HG03025 (cell line): ENCODE results near the gene LMOD1.
"Not testable (repeated sequence)": the region's sequence is repeated elsewhere in the genome, so short reads cannot be mapped to it uniquely, and the experiment has no call there.

Experiments
- ATAC-seq: cut with Tn5 transposase; IDR thresholded peaks from one replicate; pipeline ENCODE4 v1.9.1; 2021; ENCODE audit warnings: mild to moderate bottlenecking, moderate library complexity; ENCODE audit not compliant: unreplicated experiment, low FRiP score

LMOD1 gene

DNA sequence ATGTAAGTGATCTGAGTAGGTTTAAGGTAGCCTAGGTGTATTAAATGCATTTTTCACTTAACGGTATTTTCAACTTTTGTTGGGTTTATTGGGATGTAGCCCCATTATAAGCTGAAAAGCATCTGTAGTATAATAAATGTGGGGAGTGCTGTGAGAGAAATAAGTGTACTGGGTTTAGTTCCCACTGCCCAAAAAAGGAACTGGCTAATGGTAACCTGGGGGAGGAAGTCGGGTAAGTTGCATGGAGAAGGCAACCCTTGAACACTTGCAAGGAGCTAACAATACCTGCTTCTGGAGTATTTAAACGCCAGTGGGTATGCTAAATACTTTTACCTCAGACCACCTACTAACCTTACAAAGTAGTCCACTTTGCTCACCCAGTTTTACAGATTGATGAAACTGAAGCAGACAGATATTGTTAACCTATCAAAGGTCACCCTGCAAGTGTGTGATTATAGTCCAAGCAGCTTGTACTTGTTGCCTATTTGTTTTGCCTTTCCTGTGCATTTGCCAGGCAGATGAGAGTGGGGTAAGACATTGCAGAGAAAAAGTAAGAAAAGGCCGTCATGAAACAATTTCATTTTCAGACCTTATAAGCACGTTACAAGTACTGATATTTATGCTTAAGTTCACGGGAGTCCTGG is 65.3 kb downstream of the LMOD1 start:
- no peak for ATAC-seq

GRCh38 chr1:201877877-201878401 is 68.4 kb downstream of the LMOD1 start:
- ATAC-seq: no peak

DNA sequence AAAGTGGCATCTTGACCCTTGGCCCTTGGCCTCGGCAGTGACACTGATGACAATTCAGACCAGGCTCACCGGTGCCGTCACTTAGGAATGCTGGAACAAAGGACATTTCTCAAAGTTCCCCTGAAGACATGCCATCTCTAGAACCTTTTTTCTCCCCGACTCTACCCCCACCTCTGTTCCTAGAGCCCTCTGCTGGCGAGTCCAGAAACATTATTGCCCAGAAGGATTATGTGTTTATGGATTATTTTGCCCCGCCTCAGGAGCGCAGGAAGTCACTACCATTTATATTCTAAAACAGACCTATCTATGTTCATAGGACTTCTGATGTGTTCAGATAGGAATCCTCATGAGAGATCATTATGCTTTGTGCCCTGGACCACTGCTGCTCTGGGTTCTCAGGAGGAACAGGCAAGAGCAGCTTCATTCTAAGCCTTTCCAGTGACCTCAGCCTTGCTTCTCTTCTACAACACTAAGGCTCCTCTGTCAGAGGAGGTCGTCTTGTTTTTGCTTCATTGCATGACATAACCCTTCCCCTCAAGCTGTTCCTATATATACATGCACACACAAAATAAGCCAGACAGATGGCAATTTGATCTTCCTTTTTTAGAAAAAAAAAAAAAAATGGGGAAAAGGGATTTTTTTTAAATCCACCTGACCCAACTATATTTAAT is 70.1 kb downstream of the LMOD1 start:
- no peak for ATAC-seq

- no peak for ATAC-seq
Measured at GRCh38 chr1:201874672-201875071, 71.7 kb downstream of the LMOD1 start.

- ATAC-seq: no peak
Measured at GRCh38 chr1:201870397-201870796, 76.0 kb downstream of the LMOD1 start.

- no peak for ATAC-seq
Measured at GRCh38 chr1:201861448-201861847, 84.9 kb downstream of the LMOD1 start.

DNA sequence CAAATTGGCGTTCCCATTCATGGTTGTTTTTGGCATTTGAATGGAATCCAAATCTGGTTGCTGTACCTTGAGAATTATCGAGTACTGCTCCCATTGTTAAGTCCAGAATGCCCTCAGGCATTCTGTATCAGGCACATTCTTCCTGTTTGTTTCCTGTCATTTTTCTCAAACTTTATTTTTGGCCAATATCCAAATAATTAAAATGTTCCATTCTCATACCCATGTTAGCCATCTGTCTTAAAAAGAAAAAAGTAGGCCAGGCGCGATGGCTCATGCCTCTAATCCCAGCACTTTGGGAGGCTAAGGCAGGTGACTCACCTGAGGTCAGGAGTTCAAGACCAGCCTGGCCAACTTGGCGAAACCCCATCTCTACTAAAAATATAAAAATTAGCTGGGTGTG is 86.9 kb downstream of the LMOD1 start:
- no peak for ATAC-seq

DNA sequence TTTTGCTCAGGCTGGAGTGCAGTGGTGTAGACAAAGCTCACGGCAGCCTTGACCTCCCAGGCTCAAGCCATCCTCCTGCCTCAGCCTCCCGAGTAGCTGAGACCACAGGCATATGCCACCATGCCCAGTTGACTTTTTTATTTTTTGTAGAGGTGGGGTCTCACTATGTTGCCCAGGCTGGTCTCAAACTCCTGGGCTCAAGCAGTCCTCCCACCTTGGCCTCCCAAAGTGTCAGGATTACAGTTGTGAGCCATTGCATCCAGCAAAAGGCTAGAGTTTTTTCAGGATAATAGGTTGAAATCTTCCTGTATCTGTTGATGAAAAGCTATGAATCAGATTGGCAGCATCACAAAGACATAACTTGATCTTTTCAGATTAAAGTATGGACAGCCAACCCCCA is 89.6 kb downstream of the LMOD1 start:
- not testable (repeated sequence) for ATAC-seq

DNA sequence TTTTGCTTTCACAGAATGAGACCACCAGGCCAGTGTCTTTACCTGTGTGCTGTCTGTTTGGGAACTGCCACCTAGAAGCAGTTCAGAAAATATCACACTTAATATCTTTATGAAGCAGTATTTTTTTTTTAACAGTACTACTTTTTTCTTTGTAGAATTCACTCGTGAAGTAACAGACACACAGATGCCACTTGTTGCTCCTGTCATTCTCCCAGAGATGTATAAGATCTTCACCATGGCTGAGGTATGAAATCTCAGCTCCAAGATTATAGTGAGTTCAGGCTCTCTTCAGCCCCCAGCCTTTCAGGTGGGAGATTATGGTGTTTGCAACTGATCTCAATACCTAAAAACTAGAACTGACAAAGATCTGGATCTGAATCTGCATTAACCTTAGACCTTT is 94.4 kb downstream of the LMOD1 start:
- no peak for ATAC-seq

DNA sequence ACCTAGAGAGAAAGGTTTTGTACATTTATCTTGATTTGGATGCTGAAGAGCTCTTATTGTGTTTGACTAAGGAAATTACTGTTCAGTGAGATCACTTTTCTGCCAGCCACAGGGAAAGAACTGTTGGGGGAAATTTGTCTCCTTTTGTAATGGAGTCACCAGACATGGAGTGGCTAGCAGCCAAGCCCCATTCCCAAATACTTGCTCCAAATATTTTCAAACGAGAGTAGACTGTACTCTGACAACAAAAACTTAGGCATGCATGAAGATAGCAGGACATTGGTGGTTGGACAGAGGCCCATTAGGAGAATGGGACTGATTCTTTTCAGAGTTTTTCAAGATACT is 96.3 kb downstream of the LMOD1 start:
- no peak for ATAC-seq

DNA sequence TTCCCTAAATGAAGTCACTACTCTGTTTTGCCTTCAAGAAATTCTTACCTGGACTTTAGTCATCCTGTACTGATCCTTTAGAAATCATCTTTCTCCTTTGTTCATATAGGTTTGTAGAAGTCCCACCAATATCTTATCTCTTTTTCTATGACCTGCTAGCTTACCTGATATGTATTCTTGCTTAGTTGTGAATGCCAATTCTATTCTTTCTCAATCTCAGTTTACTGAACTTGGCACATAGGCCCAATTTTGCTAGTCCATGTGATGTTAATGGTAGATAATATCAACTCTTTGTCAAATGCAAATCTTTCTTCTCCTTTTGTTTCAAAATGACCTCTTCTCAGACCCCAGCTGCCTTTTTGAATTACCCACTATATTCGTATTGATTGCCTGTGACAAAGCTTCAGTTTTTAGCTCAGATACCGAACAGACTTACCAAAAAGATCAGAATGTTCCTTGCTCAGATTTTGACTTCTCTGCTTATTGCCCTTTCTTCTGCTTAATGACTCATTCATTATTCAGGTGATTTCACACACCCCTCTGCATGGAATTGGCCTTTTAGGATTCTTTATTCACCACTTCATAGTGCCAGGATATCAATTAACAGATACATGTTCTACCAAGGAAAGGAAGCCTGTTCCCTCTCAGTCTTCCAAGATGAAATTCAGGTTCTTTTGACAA is 96.8 kb downstream of the LMOD1 start:
- ATAC-seq: no peak

- no peak for ATAC-seq
Measured at GRCh38 chr1:201848230-201848629, 98.1 kb downstream of the LMOD1 start.

GRCh38 chr1:201847150-201847549 is 99.2 kb downstream of the LMOD1 start:
- no peak for ATAC-seq
